ENCODE measurements around the gene DAP.

DNA sequence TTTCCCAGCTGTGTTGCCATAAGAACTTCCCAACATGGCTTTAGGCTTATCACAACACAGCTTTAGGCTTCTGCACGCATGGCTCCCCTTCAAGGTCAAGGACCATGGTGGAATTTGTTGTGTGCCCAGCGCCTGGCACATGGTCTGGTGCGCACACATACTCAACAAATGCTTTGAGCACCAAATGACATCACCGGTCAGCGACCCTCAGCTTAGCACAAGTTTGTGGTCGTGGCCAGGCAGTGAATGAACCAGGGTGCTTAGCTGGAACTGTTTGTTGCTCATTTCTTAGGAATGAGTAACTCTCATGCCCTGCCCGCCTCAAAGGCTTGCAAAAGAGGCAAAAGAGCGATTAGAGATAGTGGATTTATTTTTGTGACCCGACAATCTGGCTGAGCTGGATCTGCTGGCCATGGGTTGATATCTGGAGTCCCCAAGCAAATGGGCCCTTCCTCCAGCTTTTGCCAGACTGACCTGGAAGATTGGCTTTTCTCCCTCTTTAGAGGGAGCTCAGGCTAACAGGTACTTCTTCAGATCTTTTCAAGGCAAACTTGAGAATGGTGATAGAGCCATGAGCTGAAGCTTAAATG lies 58.9 kb downstream of the DAP start:
- TF ChIP-seq, protein P1, sequence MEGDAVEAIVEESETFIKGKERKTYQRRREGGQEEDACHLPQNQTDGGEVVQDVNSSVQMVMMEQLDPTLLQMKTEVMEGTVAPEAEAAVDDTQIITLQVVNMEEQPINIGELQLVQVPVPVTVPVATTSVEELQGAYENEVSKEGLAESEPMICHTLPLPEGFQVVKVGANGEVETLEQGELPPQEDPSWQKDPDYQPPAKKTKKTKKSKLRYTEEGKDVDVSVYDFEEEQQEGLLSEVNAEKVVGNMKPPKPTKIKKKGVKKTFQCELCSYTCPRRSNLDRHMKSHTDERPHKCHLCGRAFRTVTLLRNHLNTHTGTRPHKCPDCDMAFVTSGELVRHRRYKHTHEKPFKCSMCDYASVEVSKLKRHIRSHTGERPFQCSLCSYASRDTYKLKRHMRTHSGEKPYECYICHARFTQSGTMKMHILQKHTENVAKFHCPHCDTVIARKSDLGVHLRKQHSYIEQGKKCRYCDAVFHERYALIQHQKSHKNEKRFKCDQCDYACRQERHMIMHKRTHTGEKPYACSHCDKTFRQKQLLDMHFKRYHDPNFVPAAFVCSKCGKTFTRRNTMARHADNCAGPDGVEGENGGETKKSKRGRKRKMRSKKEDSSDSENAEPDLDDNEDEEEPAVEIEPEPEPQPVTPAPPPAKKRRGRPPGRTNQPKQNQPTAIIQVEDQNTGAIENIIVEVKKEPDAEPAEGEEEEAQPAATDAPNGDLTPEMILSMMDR (IDR thresholded peaks at IDR 0.05) = no peak
- TF ChIP-seq POLR2A (IDR thresholded peaks at IDR 0.05) = no peak
- TF ChIP-seq POLR2AphosphoS5 (IDR thresholded peaks at IDR 0.05) = peak in 1 of 3 donors; percentile 61
- TF ChIP-seq EP300 (IDR thresholded peaks at IDR 0.05) = no peak
